Neural cell (in vitro differentiated cells): ENCODE results near the gene FBXO3. TPM values are rescaled to one million over a fixed set of nuclear protein-coding genes. Genes with fewer than 3 reads are reported as not detected.

Experiments
- H2AFZ ChIP-seq: fragments of 200-600, 300-800 bp; sonication (generic), shearing (Covaris generic); 2 replicates; pipeline ENCODE4 v1.6.0; 2014; ENCODE audit warnings: low read depth, mild to moderate bottlenecking, antibody characterized with exemption, low read length, moderate library complexity
- H3F3A ChIP-seq: fragments of 200-600 bp; shearing (Covaris generic); 2 replicates; pipeline ENCODE4 v1.6.1; 2016; ENCODE audit warnings: mild to moderate bottlenecking, moderate library complexity, mixed read lengths, antibody characterized with exemption, low read length; ENCODE audit not compliant: insufficient read depth, poor library complexity, severe bottlenecking
- H3K27ac ChIP-seq: fragments of 200-600, 300-800 bp; sonication (generic), shearing (Covaris generic); 2 replicates; pipeline ENCODE4 v1.5.1; 2014; ENCODE audit warnings: mild to moderate bottlenecking, low read length, moderate library complexity
- H3K27me3 ChIP-seq: fragments of 300-800, 200-600 bp; sonication (generic), shearing (Covaris generic); 2 replicates; pipeline ENCODE4 v1.6.0; 2014; ENCODE audit warnings: mild to moderate bottlenecking, low read depth, low read length, moderate library complexity; ENCODE audit not compliant: insufficient read depth
- H3K36me3 ChIP-seq: fragments of 300-800, 200-600 bp; sonication (generic), shearing (Covaris generic); 2 replicates; pipeline ENCODE4 v1.5.1; 2014; ENCODE audit warnings: mild to moderate bottlenecking, antibody characterized with exemption, low read length, moderate library complexity; ENCODE audit not compliant: insufficient read depth
- H3K4me2 ChIP-seq: fragments of 300-800, 200-600 bp; sonication (generic), shearing (Covaris generic); 2 replicates; pipeline ENCODE4 v1.6.0; 2014; ENCODE audit warnings: mild to moderate bottlenecking, low read length
- H3K4me3 ChIP-seq: fragments of 300-800, 200-600 bp; sonication (generic), shearing (Covaris generic); 2 replicates; pipeline ENCODE4 v1.5.1; 2014; ENCODE audit warnings: mild to moderate bottlenecking, low read length, moderate library complexity
- H3K79me2 ChIP-seq: fragments of 200-600 bp; shearing (Covaris generic); replicated peaks from 2 replicates; pipeline ENCODE4 v1.6.0; 2014; ENCODE audit warnings: mild to moderate bottlenecking, low read length, moderate library complexity; ENCODE audit not compliant: insufficient read depth
- H3K9ac ChIP-seq: fragments of 300-800, 200-600 bp; sonication (generic), shearing (Covaris generic); 2 replicates; pipeline ENCODE4 v1.6.1; 2016; ENCODE audit warnings: mild to moderate bottlenecking, low read length, mixed read lengths
- H3K9me2 ChIP-seq: fragments of 200-600 bp; shearing (Covaris generic); 2 replicates; pipeline ENCODE4 v1.6.1; 2016; ENCODE audit warnings: mild to moderate bottlenecking, low read length, mixed read lengths; ENCODE audit not compliant: insufficient read depth
- H3K9me3 ChIP-seq: fragments of 200-600, 300-800 bp; sonication (generic), shearing (Covaris generic); 2 replicates; pipeline ENCODE4 v1.6.1; 2016; ENCODE audit warnings: mild to moderate bottlenecking, mixed run types, low read length, moderate library complexity, mixed read lengths
- H4K20me1 ChIP-seq: fragments of 200-600 bp; shearing (Covaris generic); 2 replicates; pipeline ENCODE4 v1.6.1; 2016; ENCODE audit warnings: mild to moderate bottlenecking, mixed run types; ENCODE audit not compliant: insufficient read depth
- EP300 ChIP-seq: fragments of 450-650 bp; conservative IDR thresholded peaks from 2 replicates; pipeline ENCODE4 v1.6.1; 2014; ENCODE audit warnings: antibody characterized with exemption, mild to moderate bottlenecking, moderate library complexity; ENCODE audit not compliant: poor library complexity, severe bottlenecking
- EZH2 ChIP-seq: fragments of 200-600, 300-800 bp; shearing (Covaris generic), sonication (generic); IDR thresholded peaks from 2 replicates; pipeline ENCODE4 v1.6.1; 2014; ENCODE audit warnings: antibody characterized with exemption, low read length, borderline replicate concordance, mild to moderate bottlenecking; ENCODE audit not compliant: insufficient read depth, poor library complexity, severe bottlenecking
- MXI1 ChIP-seq: fragments of 450-650 bp; conservative IDR thresholded peaks from 2 replicates; pipeline ENCODE4 v1.6.1; 2014; ENCODE audit warnings: antibody characterized with exemption, mild to moderate bottlenecking; ENCODE audit not compliant: poor library complexity, severe bottlenecking
- POLR2AphosphoS5 ChIP-seq: IDR thresholded peaks from 2 replicates; pipeline ENCODE4 v1.6.1; 2012
- RAD21 ChIP-seq: fragments of 450-650 bp; conservative IDR thresholded peaks from 2 replicates; pipeline ENCODE4 v1.6.1; 2014; ENCODE audit warnings: antibody characterized with exemption, mild to moderate bottlenecking, moderate library complexity
- SMC3 ChIP-seq: fragments of 450-650 bp; conservative IDR thresholded peaks from 2 replicates; pipeline ENCODE4 v1.6.1; 2014; ENCODE audit warnings: antibody characterized with exemption, mild to moderate bottlenecking, moderate library complexity; ENCODE audit not compliant: poor library complexity
- TAF1 ChIP-seq: IDR thresholded peaks from 2 replicates; pipeline ENCODE4 v1.6.1; 2012; ENCODE audit warnings: low read depth
- polyA plus RNA-seq: library from polyadenylated mRNA; depleted of rRNA; stranded (reverse); fragments of >200 nt; gene quantifications from 2 replicates; pipeline ENCODE4 v1.2.3, GENCODE V29; 2014
- TF ChIP-seq, protein P1 (sequence below): fragments of 450-650 bp; IDR thresholded peaks from 2 replicates; pipeline ENCODE4 v1.5.1; 2014; ENCODE audit warnings: antibody characterized with exemption, mild to moderate bottlenecking, moderate library complexity; ENCODE audit not compliant: poor library complexity, severe bottlenecking
- TF ChIP-seq, protein P2 (sequence below): IDR thresholded peaks from 2 replicates; pipeline ENCODE4 v1.6.1; 2012; ENCODE audit warnings: borderline replicate concordance

Gene FBXO3
- polyA plus RNA-seq, 1 donor from 2014 or later, result 115 TPM

DNA sequence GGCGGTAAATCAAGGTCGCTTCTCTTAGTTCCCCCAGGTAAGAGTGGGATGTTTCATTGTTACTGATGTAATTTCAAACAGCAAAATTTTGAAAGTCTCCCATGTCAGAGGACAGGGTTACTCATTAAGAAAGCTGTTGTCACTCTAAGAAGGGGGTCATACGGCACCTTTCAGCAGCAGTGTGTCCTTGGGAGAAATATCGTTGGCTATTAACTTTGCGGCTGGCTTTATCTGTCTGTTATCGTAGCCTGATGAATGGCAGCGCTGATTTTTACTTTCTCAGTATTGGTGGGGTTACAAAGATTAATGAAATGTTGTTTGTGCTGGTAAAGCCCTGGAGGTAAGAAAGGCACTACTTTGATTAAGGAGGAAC lies 27.5 kb upstream of the FBXO3 start:
- Histone ChIP-seq H3K27ac (no peak overlapping the region), H3K79me2 (no peaks in the 10 kb centered on the region), H3K27me3 (peaks cover 18% of the 10 kb centered on the region), H3K4me2 (peak overlapping the region; percentile 81), H3K4me3 (peak overlapping the region; percentile 65), H3F3A (no peaks in the 10 kb centered on the region), H4K20me1 (no peaks in the 10 kb centered on the region), H3K36me3 (no peaks in the 10 kb centered on the region), H3K9ac (no peak overlapping the region), H2AFZ (no peak overlapping the region), H3K9me2 (no peaks in the 10 kb centered on the region), H3K9me3 (no peaks in the 10 kb centered on the region)
- TF ChIP-seq POLR2AphosphoS5 (no peak), SMC3 (no peak), RAD21 (no peak), TAF1 (no peak)
- TF ChIP-seq, protein P1, sequence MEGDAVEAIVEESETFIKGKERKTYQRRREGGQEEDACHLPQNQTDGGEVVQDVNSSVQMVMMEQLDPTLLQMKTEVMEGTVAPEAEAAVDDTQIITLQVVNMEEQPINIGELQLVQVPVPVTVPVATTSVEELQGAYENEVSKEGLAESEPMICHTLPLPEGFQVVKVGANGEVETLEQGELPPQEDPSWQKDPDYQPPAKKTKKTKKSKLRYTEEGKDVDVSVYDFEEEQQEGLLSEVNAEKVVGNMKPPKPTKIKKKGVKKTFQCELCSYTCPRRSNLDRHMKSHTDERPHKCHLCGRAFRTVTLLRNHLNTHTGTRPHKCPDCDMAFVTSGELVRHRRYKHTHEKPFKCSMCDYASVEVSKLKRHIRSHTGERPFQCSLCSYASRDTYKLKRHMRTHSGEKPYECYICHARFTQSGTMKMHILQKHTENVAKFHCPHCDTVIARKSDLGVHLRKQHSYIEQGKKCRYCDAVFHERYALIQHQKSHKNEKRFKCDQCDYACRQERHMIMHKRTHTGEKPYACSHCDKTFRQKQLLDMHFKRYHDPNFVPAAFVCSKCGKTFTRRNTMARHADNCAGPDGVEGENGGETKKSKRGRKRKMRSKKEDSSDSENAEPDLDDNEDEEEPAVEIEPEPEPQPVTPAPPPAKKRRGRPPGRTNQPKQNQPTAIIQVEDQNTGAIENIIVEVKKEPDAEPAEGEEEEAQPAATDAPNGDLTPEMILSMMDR, result no peak

DNA sequence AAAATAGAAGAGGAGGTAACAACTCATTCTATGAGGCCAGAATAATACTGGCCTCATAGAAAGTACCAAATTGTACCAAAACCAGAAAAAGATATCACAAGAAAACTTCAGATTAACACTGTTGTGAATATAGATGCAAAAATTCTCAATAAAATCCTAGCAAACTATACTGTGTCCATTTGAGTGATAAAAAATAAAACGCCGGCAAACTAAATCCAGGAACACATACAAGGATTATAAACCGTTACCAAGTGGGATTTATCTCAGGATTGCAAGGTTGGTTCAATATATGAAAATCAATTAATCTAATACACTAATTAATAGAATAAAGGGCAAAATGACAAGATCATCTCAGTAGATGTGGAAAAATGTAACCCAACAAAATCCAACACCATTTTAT lies 23.6 kb upstream of the FBXO3 start:
- no peak overlapping the region for H3K4me2 ChIP-seq
- peaks cover 18% of the 10 kb centered on the region for H3K27me3 ChIP-seq

More for the DNA sequence above, 23.6 kb upstream of the FBXO3 start:
- Histone ChIP-seq H3K27ac (no peak overlapping the region), H3F3A (no peaks in the 10 kb centered on the region), H3K9me3 (no peaks in the 10 kb centered on the region), H3K9me2 (no peaks in the 10 kb centered on the region), H3K79me2 (no peaks in the 10 kb centered on the region), H3K36me3 (no peaks in the 10 kb centered on the region), H4K20me1 (no peaks in the 10 kb centered on the region), H3K9ac (no peak overlapping the region), H2AFZ (no peak overlapping the region), H3K4me3 (no peak overlapping the region)
- TF ChIP-seq EZH2, result no peak
- TF ChIP-seq POLR2AphosphoS5, result no peak
- TF ChIP-seq, protein P2, sequence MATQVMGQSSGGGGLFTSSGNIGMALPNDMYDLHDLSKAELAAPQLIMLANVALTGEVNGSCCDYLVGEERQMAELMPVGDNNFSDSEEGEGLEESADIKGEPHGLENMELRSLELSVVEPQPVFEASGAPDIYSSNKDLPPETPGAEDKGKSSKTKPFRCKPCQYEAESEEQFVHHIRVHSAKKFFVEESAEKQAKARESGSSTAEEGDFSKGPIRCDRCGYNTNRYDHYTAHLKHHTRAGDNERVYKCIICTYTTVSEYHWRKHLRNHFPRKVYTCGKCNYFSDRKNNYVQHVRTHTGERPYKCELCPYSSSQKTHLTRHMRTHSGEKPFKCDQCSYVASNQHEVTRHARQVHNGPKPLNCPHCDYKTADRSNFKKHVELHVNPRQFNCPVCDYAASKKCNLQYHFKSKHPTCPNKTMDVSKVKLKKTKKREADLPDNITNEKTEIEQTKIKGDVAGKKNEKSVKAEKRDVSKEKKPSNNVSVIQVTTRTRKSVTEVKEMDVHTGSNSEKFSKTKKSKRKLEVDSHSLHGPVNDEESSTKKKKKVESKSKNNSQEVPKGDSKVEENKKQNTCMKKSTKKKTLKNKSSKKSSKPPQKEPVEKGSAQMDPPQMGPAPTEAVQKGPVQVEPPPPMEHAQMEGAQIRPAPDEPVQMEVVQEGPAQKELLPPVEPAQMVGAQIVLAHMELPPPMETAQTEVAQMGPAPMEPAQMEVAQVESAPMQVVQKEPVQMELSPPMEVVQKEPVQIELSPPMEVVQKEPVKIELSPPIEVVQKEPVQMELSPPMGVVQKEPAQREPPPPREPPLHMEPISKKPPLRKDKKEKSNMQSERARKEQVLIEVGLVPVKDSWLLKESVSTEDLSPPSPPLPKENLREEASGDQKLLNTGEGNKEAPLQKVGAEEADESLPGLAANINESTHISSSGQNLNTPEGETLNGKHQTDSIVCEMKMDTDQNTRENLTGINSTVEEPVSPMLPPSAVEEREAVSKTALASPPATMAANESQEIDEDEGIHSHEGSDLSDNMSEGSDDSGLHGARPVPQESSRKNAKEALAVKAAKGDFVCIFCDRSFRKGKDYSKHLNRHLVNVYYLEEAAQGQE, result no peak
- no peak for TF ChIP-seq MXI1
- no peak for TF ChIP-seq TAF1
- TF ChIP-seq EP300, result no peak
- no peak for TF ChIP-seq SMC3
- TF ChIP-seq, protein P1, result no peak
- no peak for TF ChIP-seq RAD21
